A172 (cell line): ENCODE data around the gene EIF1AX. TPM values are rescaled to one million over a fixed set of nuclear protein-coding genes. Genes with fewer than 3 reads are reported as not detected.
"Not testable (repeated sequence)": the region's sequence is repeated elsewhere in the genome, so short reads cannot be mapped to it uniquely, and the experiment has no call there.

Source experiments
- DNase-seq: peaks from one replicate; pipeline ENCODE4 v3.0.0-alpha.2; 2015; ENCODE audit warnings: low spot score
- total RNA-seq: library from RNA; depleted of rRNA; stranded (reverse); fragments of >200 nt; shearing (Covaris generic); gene quantifications from 2 replicates; pipeline ENCODE4 v1.2.3, GENCODE V29; 2014; rRNA removed

Gene EIF1AX
- total RNA-seq, 1 experiment from 2014 or later: 129 TPM

- not testable (repeated sequence) for DNase-seq
Measured at GRCh38 chrX:20127440-20127839, 14.2 kb downstream of the EIF1AX start.

- not testable (repeated sequence) for DNase-seq
Measured at GRCh38 chrX:20126833-20127232, 14.8 kb downstream of the EIF1AX start.

DNA sequence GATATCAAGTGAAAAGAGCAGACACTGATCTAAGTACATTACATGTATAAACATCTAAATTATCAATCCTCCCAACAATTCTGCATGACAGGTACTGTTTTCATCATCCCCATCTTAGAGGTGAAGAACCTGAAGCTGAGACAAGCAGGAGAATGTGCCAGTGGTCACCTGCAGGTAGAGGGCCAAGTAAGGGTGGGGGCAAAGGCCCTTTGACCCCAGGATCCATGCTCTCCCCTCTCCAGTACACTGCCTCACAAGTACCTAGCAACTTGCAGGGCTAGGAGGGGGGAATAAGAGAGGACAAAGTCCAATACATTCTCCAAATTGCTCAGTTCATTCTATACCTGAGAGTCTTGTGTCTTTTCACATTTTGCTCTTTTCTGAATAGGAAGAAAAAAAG, 16.7 kb downstream of the EIF1AX start:
- DNase-seq: no peak

DNA sequence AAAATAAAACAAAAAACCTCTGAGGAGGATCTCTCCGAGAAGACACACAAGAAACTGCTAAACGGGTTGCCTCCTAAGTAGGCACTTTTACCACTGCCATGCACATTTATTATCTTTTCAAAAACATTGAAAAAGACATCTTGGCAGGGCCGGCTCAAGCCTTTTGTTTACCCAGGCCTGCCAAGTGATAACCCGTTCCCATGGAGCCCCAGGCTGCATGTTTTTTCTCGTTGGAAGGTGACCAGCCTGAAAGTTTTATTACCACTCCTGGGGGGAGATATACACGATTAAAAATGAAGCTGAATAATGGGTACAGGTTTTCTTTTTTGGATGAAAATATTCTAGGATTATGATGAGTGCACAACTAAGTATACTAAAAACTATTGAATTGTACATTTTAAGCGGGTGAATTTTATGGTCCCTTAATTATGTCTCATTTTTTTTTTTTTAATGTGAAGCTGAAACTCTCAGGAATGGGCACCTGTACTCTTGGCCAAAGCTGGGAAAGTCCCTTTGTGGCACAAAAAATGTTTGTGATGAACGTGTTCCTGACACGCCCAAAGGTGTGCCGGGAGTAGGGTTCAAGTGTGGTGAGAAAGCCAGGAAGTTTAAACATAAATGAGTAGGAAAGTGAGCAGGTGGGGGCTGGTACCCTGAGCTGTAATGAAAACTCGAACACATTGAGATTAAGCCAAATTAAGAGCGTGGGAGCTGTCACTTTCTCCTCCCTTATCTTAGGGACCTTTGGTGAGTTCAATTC, 23.4 kb downstream of the EIF1AX start:
- no peak for DNase-seq

DNA sequence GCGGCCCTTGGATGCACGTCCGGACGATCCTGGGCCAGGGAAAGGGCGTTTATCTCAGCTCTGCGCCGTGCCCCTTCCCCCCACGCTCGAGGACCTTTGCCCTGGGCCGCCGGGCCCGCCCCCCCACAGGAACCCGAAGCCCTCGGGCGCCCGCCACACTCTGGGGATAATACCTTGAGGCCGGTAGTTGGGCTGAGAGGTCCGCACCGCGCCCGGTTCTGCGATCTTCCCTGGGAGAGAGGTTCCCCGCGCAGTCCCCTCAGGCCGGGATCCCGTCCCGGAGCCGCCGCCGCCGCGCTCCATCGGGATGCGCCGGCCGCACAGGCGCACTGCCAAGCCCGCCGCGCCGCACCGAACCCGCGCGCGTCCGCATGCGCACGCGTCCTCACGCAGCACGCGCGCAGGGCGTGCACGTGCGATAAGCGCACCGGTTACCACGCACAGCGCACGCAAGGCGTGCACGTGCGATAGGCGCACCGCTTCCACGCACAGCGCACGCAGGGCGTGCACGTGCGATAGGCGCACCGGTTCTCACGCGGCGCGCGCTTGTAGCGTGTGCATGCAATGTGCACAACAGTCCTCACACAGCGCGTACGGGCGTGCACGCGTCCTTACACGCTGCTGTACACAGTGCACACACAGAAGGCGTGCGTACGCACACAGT, 24.9 kb downstream of the EIF1AX start, which contains the start of gene MAP7D2:
Gene MAP7D2, minus strand, starts transcription at position 331 of the 664 bp plus-strand sequence. Its CDS starts 28 bp downstream, at position 303.
- no peak for DNase-seq

DNA sequence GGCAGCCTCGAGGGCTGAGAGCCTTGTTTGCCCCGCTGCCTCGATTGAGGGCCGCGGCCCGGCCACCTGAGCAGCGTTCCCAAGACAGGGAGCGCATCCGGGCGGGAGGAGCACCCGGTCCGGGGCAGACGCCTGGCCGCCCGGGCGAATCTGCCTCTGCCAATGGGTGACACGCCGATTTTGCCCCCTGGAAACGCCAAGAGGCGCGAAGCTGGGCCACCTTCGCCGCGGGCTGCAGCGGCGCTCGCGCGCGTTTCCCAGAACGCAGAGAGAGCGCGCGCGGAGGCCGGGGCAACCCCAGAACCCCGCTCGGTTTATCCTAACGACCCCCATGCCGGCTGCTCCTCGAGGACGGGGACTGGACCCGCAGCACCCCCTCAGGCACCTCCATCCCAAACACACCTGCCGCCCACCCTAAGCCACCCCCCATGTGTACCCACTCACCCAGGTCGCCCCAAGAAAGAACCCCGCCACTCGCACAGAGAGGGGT, 25.5 kb downstream of the EIF1AX start:
- no peak for DNase-seq

DNA sequence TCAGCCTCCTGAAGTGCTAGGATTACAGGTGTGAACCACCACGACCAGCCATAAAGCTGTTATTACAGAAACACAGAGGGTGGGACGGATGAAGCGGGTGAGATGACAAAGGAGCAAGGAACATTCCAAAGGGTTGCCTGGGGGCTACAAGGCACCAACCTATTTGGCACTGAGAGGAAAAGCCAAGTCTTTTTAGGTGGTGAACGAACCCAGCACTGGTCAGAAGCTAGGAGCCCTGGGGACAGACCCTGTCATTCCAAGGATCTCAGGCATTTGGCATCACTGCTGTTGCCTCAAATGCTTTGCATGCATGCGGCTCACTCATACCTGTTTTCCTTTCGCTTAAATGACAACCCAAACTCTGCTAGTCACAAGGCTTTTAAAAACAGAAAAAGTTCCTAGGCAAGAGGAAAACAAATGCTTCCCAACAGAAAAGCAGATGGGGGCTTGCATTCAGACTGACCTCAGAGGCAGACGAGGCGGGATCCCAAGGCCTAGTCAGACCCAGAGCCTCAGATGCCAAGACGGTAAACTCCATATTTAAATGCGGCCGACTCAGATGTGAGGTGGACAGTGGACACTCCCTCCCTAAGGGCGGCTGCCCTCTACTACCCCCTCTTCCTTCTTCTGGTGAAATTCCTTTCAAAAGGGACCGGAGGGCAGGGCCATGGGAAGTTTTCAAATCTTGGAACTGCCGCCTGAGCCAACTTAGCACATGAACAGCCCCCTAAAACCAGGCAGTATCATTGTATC, 29.4 kb downstream of the EIF1AX start:
- no peak for DNase-seq

DNA sequence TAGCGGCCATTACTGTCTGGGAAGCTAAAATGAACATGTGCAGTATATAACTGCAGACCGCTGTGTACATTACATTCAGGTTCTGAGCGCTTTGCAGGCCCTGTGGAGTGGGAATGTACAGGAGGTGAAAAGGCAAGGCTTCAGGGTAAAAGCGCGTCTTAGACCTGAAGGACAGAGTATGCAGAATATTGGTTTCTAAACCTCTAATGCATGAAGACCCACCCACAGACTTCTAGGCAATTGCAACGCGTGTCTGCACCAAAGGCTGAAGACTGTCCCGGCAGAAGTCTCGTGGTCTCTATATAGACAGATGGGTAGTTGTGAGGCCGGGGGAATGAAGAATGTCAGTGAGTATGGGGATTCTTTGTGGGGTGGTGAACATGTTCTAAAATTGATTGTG, 30.4 kb downstream of the EIF1AX start:
- DNase-seq: no peak

GRCh38 chrX:20101934-20102581, 39.6 kb downstream of the EIF1AX start:
- no peak for DNase-seq

DNA sequence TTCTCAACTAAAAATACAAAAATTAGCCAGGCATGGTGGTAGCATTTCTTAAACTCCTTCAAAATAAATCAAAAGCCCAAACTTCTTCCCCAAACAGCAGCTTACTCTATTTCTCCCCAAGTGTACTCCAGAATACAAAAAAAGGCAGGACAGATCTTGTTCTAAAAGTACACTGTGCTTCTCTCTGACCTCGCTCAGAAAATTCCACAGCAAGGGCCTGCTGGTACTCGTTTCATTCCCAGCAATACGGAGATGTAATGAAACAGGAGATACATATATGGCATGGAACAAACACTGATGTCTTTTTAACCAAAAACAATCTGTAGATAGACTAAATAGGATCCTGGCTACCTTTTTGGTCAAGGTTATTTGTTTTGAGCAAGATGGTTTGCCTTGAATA, 50.1 kb downstream of the EIF1AX start:
- DNase-seq: no peak

DNA sequence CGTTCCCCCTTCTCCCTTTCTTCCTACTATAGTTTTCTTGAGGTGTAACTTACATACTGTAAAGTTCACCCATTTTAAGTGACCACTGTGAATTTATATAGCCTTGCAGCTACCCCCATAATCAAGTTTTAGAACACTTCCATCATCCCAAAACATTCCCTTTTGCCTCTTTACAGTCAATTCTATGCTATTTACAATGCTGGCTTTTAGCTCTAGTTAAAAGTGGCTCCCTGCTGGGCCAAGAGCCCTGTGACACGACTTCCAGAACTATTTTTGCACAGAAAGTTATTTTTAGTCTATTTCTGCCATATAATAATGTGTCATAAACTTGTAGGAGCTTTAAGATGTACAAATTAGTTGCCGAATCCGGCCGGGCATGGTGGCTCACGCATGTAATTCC, 51.8 kb downstream of the EIF1AX start:
- DNase-seq: no peak

DNA sequence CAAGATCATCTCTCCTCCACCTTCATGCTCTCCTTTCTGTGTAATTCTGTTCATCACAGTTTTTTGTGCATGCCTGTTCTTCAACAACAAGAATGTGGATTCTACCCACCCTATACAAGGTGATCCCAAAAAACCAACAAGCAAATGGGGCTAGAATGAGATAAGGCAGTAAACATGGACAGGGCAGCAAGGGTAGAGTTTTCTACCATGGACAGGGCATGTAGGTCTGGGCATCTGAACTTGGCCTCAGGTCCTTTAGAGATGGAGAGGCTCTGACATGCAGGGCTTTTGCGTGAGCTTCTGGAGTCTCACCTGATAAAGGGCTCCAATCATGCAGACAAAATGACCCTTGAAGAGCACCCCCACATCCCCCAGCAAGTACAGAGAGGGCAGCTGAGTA, 61.4 kb downstream of the EIF1AX start:
- DNase-seq: no peak

Other genes with a start within 250 kb of the EIF1AX start
- gene BCLAF3, start 150.8 kb downstream of the EIF1AX start, total RNA-seq: 7.0 and 8.3 TPM in 2 replicates
- 0.03 TPM in 1 of 2 replicates, not detected in the other for gene MAP7D2, start 24.9 kb downstream of the EIF1AX start, total RNA-seq
- 56.4 and 62.5 TPM in 2 replicates for gene RPS6KA3, start 125.1 kb upstream of the EIF1AX start, total RNA-seq